PC-3 (cell line): ENCODE measurements around the gene YWHAH. TPM values are rescaled to one million over a fixed set of nuclear protein-coding genes. Genes with fewer than 3 reads are reported as not detected.

Experiments used
- ATAC-seq: fragments of 200-7000 bp; cut with Tn5 transposase; 2 replicates; pipeline ENCODE4 v1.9.1; 2020; ENCODE audit warnings: mild to moderate bottlenecking, moderate library complexity
- BruUV-seq: library from RNA; stranded (reverse); fragments of 400-500 nt; replicated peaks from 2 replicates; lab custom pipeline; 2021; lab: Mats Ljungman, UMichigan
- CTCF ChIA-PET: fragments of 300-600 bp; sonication (Branson Sonifier 250); formaldehyde crosslinking; loops from one replicate; lab custom pipeline; 2022; ENCODE audit warnings: antibody characterized with exemption; lab: Charles Lee
- POLR2A ChIA-PET: fragments of 300-600 bp; sonication (Branson Sonifier 250); formaldehyde crosslinking; loops from one replicate; lab custom pipeline; 2022; ENCODE audit warnings: antibody characterized with exemption; ENCODE audit not compliant: unreplicated experiment; lab: Charles Lee
- DNase-seq: peaks from one replicate; pipeline ENCODE4 v3.0.0-alpha.2; 2015
- H2AFZ ChIP-seq: fragments of 300-600 bp; sonication (generic); 2 replicates; pipeline ENCODE4 v1.6.0; 2016; ENCODE audit warnings: antibody characterized with exemption, low read length
- H3F3A ChIP-seq: fragments of 300-600 bp; sonication (generic); one replicate; pipeline ENCODE4 v1.6.0; 2017; ENCODE audit warnings: antibody characterized with exemption, low read length, control low read depth, mild to moderate bottlenecking; ENCODE audit not compliant: unreplicated experiment
- H3K27ac ChIP-seq: fragments of 300-600 bp; sonication (generic); 2 replicates; pipeline ENCODE4 v1.5.1; 2016; ENCODE audit warnings: mild to moderate bottlenecking, low read length
- H3K27me3 ChIP-seq: fragments of 300-600 bp; sonication (generic); 2 replicates; pipeline ENCODE4 v1.6.1; 2016; ENCODE audit warnings: low read length, mixed read lengths
- H3K36me3 ChIP-seq: fragments of 300-600 bp; sonication (generic); 2 replicates; pipeline ENCODE4 v1.6.1; 2016; ENCODE audit warnings: low read depth, mixed run types, low read length, mixed read lengths
- H3K4me1 ChIP-seq: fragments of 300-600 bp; sonication (generic); 2 replicates; pipeline ENCODE4 v1.5.1; 2016; ENCODE audit warnings: low read length; ENCODE audit not compliant: insufficient read depth
- H3K4me2 ChIP-seq: fragments of 300-600 bp; sonication (generic); 2 replicates; pipeline ENCODE4 v1.6.0; 2016; ENCODE audit warnings: low read length
- H3K4me3 ChIP-seq: fragments of 300-600 bp; sonication (generic); 2 replicates; pipeline ENCODE4 v1.5.1; 2016; ENCODE audit warnings: mild to moderate bottlenecking, low read length, mixed read lengths
- H3K79me2 ChIP-seq: fragments of 300-600 bp; sonication (generic); 2 replicates; pipeline ENCODE4 v1.6.1; 2017; ENCODE audit warnings: low read length, mixed read lengths
- H3K9ac ChIP-seq: fragments of 300-600 bp; sonication (generic); 2 replicates; pipeline ENCODE4 v1.6.0; 2016; ENCODE audit warnings: mild to moderate bottlenecking, low read length
- H3K9me2 ChIP-seq: fragments of 300-600 bp; sonication (generic); replicated peaks from 2 replicates; pipeline ENCODE4 v1.6.1; 2016; ENCODE audit warnings: mixed run types, low read length, mixed read lengths
- H3K9me3 ChIP-seq: fragments of 300-600 bp; sonication (generic); 2 replicates; pipeline ENCODE4 v1.6.1; 2016; ENCODE audit warnings: low read length, mixed read lengths
- H4K20me1 ChIP-seq: fragments of 300-600 bp; sonication (generic); 2 replicates; pipeline ENCODE4 v1.6.1; 2016; ENCODE audit warnings: low read length, mixed read lengths
- CTCF ChIP-seq: fragments of 300-600 bp; sonication (generic); conservative IDR thresholded peaks from 2 replicates; pipeline ENCODE4 v1.5.1; 2017; ENCODE audit warnings: antibody characterized with exemption, low read depth, mild to moderate bottlenecking, low read length
- EZH2 ChIP-seq: fragments of 300-600 bp; sonication (generic); IDR thresholded peaks from one replicate; pipeline ENCODE4 v1.6.1; 2017; ENCODE audit warnings: antibody characterized with exemption, mild to moderate bottlenecking, low read length; ENCODE audit not compliant: unreplicated experiment
- EZH2phosphoT487 ChIP-seq: fragments of 300-600 bp; sonication (generic); IDR thresholded peaks from 2 replicates; pipeline ENCODE4 v1.6.1; 2018; ENCODE audit warnings: mild to moderate bottlenecking, antibody characterized with exemption, low read length, borderline replicate concordance
- intact Hi-C: fragments of 100-400 bp; cut with micrococcal nuclease; formaldehyde crosslinking; loops from 2 replicates; pipeline ENCODE4 v1.9.0; 2023
- total RNA-seq: library from RNA; depleted of rRNA; stranded (reverse); fragments of >200 nt; gene quantifications from 2 replicates; pipeline ENCODE4 v1.2.3, GENCODE V29; 2014

YWHAH gene
- total RNA-seq, 1 experiment from 2014 or later = 75.0 TPM

DNA sequence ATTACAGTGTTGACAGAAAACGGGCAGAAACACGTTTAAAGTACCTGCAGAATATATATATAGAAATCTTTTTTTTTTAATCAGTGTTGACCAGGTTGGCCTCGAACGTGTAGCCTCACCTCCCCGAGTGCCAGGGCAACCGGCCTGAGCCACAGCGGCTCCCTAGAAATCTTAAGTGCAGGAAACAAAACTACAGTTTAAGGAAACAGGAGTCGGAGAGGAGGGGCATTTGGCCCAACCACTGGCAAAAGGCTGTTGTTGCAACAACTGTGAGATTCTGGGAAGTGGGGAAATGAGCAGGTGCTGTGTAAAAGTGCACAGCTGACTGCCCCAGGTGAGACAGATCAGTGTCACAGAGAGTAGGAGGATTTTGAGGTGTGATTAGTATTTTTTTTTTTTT, 3.7 kb downstream of the YWHAH start:
- H3F3A ChIP-seq = no peaks in the 10 kb centered on the region
- peaks cover 52% of the 10 kb centered on the region for H4K20me1 ChIP-seq
- no peak for DNase-seq
- TF ChIP-seq EZH2phosphoT487 (no peak), EZH2 (no peak), CTCF (no peak)
- POLR2A ChIA-PET = interaction anchor here (0.6 kb wide), 1 partner anchor 286 kb away, joined by 6 read pairs; no protein-coding TSS in a partner anchor
- H3K9me2 ChIP-seq = no peaks in the 10 kb centered on the region
- ATAC-seq = no peak
- H3K27ac ChIP-seq = no peak overlapping the region
- H3K9me3 ChIP-seq = no peaks in the 10 kb centered on the region
- no peak overlapping the region for H3K4me3 ChIP-seq
- CTCF ChIA-PET = no interaction called here
- intact Hi-C loops = loop anchor here (5.0 kb wide), 1 partner anchor 196 kb away; the partner anchor contains the start of genes DEPDC5 and PRR14L
- no peak overlapping the region for H3K9ac ChIP-seq
- H3K79me2 ChIP-seq = peaks cover 82% of the 10 kb centered on the region
- peaks cover 50% of the 10 kb centered on the region for H3K4me1 ChIP-seq
- no peaks in the 10 kb centered on the region for H3K27me3 ChIP-seq
- no peak overlapping the region for H3K4me2 ChIP-seq
- H3K36me3 ChIP-seq = peaks cover 16% of the 10 kb centered on the region
- no TSS peak for BruUV-seq
- H2AFZ ChIP-seq = no peak overlapping the region

DNA sequence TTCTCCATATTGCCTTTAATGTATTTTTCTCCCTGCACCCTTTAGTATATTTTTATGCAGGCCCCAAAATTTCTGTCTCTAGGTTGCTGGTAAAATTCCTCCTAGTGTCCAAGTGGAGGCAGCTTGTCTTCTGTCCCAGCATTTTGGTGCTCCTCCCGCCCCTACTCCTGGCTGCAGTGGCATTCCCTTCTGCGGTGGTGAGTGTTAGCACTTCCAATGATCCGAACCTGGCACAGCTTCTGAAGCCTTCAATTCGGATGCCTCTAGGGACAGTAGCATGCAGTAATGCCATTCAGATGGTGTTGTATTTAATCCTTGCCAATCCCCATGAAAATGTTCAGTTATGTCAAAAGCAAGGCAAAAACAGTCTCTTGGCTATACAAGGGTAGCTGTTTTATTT, 5.9 kb downstream of the YWHAH start:
- no peak for DNase-seq
- Histone ChIP-seq H3K27me3 (no peaks in the 10 kb centered on the region), H3K9me2 (no peaks in the 10 kb centered on the region), H3K9me3 (no peaks in the 10 kb centered on the region), H3F3A (no peaks in the 10 kb centered on the region), H3K9ac (no peak overlapping the region), H3K27ac (no peak overlapping the region), H3K4me3 (no peak overlapping the region), H2AFZ (no peak overlapping the region), H3K36me3 (peaks cover 20% of the 10 kb centered on the region), H3K4me1 (peaks cover 45% of the 10 kb centered on the region), H3K79me2 (peaks cover 99% of the 10 kb centered on the region), H3K4me2 (no peak overlapping the region), H4K20me1 (peaks cover 74% of the 10 kb centered on the region)
- TF ChIP-seq EZH2phosphoT487 (no peak), CTCF (no peak), EZH2 (no peak)
- intact Hi-C loops = loop anchor here (2.0 kb wide), 1 partner anchor 287 kb away; the partner anchor contains the start of gene PISD
- POLR2A ChIA-PET = no interaction called here
- CTCF ChIA-PET = interaction anchor here (0.5 to 0.6 kb wide), 2 partner anchors 219 to 271 kb away, joined by 3 read pairs; no protein-coding TSS in a partner anchor
- no TSS peak for BruUV-seq
- no peak for ATAC-seq

DNA sequence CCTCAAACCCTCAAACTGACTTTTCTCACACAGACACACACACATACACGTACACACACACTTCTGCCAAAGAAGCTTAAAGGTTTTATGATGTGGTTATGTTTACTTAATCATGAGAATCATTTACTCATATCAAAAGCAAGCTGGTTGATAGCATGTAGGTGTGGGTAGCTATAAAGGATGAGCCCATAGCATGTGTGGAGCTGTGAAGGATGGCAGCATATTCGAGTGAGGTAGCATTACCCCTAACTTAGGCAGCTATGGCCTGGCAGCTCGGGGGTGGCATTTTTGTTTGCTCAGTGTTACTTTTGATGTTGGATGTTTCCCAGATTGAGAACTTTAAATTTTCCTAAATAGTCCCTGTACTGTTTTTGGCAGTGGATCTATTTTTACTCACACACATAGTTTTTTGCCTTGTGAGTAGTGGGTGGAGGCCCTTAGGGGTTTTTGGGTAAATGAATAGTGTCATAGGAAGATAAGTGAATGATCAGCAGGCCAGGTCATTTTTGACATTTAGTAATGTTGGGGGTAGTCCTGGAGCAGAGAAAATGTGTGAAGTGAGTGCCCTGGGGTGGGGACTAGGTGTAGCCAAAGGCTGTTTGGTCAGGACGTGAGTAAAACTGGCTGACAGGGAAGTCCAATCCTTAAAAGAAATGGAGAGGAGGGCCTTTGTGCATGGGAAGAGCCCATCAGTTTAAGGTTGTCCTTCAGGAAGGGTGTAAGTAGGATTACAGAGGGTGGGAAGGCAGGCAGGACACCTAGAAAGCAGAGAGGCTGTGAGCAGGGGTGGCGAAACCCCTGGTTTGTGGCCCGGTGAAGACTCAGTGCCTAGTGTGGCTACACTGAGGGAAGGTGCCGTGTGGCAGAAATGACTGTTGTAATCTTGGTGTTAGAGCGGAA, 7.1 kb downstream of the YWHAH start:
- ATAC-seq (peak; percentile 42), DNase-seq (peak; percentile 25)
- peaks cover 37% of the 10 kb centered on the region for H3K4me1 ChIP-seq
- peaks cover 97% of the 10 kb centered on the region for H3K79me2 ChIP-seq
- H3K27me3 ChIP-seq = no peaks in the 10 kb centered on the region
- H3K9ac ChIP-seq = no peak overlapping the region
- H3K27ac ChIP-seq = peak overlapping the region; percentile 67
- H3K4me2 ChIP-seq = peak overlapping the region; percentile 34
- peaks cover 28% of the 10 kb centered on the region for H3K36me3 ChIP-seq
- ChIA-PET POLR2A (interaction anchor here (0.6 to 1.0 kb wide), 2 partner anchors 280 to 289 kb away, joined by 3 read pairs; partner anchors contain the start of gene PISD), CTCF (no interaction called here)
- H3K4me3 ChIP-seq = no peak overlapping the region
- BruUV-seq = no TSS peak
- H3F3A ChIP-seq = no peaks in the 10 kb centered on the region
- H2AFZ ChIP-seq = no peak overlapping the region
- intact Hi-C loops = loop anchor here (2.0 kb wide), 1 partner anchor 289 kb away; the partner anchor contains the start of gene PISD
- no peaks in the 10 kb centered on the region for H3K9me3 ChIP-seq
- peaks cover 69% of the 10 kb centered on the region for H4K20me1 ChIP-seq
- TF ChIP-seq EZH2 (no peak), CTCF (no peak), EZH2phosphoT487 (no peak)
- no peaks in the 10 kb centered on the region for H3K9me2 ChIP-seq
